SH-SY5Y (cell line): ENCODE data around the gene POU6F2.

Experiments used
- GATA2 ChIP-seq: IDR thresholded peaks from 2 replicates; pipeline ENCODE4 v1.6.1; 2011; ENCODE audit warnings: mild to moderate bottlenecking, low read depth, low read length
- GATA3 ChIP-seq: IDR thresholded peaks from 2 replicates; pipeline ENCODE4 v1.6.1; 2011; ENCODE audit warnings: low read depth, mild to moderate bottlenecking, low read length, moderate library complexity

DNA sequence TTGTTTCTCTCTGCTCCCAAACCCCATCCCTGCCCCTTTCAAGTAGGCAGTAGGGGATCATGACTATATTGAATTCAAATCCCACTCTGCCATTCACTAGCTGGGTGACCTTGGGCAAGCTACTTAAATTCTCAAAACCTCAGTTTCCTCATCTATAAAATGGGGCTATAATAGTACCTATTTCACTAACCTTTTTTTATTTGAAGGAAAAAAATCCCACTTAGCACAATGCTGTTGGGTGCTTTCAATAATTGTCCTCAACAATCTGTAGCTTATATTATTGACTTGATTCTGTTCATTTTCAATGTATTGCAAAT lies 398.1 kb downstream of the POU6F2 start:
- TF ChIP-seq GATA2, result no peak
- no peak for TF ChIP-seq GATA3
